Lung microvascular endothelial cell (primary cell): ENCODE results near the gene COL11A2. TPM values are rescaled to one million over a fixed set of nuclear protein-coding genes. Genes with fewer than 3 reads are reported as not detected.
"Not testable (repeated sequence)": the region's sequence is repeated elsewhere in the genome, so short reads cannot be mapped to it uniquely, and the experiment has no call there.

ENCODE experiments used
- DNase-seq, 2 donors: peaks; one replicate each; pipeline versions ENCODE4 v3.0.0 to v3.0.0-alpha.2; 2010; ENCODE audit warnings: low read depth in 2 of 2
- total RNA-seq: library from RNA; depleted of rRNA; stranded (reverse); fragments of >200 nt; gene quantifications from 2 replicates; pipeline ENCODE4 v1.2.1, GENCODE V29; 2014

COL11A2 gene
- under 0.01 and 0.20 TPM in 2 replicates for total RNA-seq

DNA sequence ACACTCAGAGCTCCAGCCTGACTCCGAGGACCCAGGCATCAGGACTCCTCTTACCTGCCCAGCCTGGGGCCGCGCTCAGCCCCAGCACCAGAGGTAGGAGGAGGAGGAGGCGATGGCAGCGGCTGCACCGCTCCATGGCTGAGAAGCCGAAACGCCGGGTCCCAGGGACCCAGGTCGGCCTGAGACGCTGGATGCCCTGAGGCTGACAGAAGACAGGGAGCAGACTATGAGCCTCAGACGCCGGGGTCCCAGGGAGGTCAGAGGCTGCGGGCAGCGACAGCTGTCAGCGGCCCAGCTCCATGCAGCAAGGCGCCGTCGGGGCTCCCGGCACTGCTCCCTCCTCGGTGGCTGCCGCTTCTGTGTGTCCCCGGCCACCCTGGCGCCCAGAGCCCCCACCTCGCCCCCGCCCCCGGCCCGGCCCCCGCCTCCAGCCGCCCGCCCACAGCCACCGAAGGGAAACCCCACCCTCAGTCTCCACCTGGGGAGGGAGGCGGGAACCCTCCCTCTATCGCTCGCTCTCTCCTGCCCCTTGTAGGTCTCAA, at the start of gene COL11A2:
Gene COL11A2, minus strand, starts transcription at position 363 of the 542 bp plus-strand sequence. Its CDS starts 227 bp downstream, at position 136.
- DNase-seq, result no peak

DNA sequence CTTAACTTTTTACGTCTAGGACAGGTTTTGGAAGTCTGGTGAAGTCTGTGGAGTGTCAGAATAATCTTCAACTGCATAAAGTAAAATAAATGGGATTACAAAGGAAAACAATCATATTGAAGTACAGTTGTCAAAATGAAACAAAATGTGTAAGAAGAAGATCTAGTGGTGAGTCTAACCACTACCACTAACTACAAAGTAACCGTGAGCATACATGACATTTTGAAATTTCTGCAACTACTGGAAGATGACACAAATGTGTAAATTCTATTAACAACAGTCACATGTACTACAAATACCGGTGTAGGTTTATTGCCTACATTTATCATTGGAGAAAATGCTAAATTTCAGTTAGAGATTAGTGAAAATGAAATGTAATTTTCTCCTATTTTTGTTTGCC, 49.7 kb upstream of the COL11A2 start:
- no peak for DNase-seq

DNA sequence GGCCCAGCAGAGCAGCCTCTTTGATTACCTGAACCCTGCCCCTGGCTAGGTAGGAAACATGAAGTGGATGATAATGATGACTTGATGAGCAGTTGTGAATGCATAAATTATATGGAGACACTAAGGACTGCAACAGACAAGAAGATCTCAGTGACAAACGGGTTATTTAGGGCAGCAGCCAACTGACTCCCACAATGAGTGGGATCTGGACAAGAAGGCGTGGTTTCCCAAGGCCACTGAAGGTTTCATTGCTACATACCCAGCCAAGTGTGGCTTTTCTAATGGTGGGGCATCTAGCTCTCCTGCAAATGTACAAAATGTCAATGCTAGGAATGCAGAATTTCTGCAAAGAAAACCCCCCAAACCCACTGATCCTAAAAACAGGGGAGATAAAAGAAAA, 45.5 kb upstream of the COL11A2 start:
- no peak for DNase-seq

DNA sequence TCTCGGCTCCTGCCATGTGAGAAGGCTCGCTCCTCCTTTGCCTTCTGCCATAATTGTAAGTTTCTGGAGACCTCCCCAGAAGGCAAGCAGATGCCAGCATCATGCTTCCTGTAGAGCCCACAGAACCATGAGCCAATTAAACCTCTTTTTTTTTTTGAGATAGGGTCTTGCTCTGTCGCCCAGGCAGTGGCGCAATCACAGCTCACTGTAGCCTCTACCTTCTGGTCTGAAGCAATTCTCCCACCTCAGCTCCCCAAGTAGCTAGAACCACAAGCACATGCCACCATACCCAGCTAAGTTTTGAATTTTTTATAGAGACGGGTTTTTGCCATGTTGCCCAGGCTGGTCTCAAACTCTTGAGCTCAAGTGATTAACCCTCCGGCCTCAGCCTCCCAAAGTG, 44.6 kb upstream of the COL11A2 start:
- DNase-seq, result no peak

DNA sequence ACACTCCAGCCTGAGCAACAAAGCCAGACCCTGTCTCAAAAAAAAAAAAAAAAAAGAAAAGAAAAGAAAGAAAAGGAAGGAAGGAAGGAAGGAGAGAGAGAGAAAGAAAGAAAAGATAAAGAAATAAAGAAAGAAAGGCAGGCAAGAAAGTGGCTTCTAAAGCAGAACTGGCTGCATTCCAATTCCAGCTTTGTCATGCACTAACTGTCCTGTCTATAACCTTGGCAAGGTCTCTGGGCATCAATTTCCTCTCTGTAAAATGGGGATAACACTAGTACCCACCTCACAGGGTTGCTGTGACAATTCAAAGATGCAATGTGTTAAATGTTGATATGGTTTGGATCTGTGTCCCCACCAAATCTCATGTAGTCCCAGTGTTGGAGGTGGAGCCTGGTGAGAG, 44.1 kb upstream of the COL11A2 start:
- DNase-seq, result no peak

DNA sequence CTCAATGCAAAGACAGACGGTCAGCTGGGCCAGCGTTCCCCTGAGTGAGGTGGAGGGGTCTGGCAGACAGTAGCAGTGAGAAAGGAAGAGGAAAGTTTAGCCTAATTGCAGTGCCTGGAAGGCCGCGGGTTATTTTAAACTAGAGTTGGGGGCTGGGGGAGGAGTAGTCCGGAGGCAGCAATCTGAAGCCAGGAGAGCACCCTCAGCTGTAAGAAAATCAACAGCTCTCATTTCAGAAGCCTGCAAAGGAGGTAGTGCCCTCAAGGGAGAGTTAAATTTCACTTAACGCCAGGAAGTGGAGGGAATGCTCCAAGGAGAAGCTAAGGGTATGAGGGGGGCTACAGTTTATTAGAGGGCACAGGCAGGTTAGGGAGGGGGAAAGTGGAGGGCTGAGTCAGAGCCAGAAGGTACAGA, 43.0 kb upstream of the COL11A2 start:
- no peak for DNase-seq

DNA sequence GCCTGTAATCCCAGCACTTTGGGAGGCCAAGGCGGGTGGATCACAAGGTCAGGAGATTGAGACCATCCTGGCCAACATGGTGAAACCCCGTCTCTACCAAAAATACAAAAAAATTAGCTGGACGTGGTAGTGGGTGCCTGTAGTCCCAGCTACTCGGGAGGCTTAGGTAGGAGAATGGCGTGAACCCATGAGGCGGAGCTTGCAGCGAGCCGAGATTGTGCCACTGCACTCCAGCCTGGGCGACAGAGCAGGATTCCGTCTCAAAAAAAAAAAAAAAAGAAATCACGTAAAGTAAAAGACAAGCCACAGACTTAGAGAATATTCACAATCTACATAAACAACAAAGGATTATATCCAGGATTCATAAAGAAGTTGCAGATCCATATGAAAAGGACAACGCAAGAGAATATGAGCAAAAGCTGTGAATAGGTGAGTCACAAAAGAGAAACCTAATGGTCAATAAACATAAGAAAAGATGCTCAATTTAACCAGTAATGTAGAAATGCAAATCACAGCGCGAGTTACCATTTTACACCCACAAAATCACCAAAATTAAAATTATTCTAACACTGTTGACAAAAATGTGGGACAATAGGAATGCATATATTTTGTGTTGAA, 34.3 kb upstream of the COL11A2 start:
- not testable (repeated sequence) for DNase-seq

DNA sequence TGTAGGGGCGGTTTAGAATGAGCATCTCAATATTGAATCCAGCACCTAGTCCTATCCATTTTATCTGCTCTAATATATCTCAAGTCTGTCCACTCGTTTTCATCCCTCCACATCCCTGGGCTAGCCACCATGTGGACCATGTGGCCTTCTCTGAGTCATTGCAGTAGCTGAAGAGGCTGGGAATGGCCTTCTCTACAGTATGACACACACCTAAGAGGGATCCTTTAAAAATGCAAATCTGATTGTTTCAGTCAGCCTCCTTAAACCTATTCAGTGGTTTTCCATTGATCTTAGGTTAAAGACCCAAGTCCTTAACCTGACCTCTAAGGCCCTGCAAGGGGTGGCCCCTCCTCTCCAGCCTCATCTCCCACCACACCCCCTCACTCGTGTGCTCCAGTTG, 25.4 kb upstream of the COL11A2 start:
- DNase-seq, result no peak

DNA sequence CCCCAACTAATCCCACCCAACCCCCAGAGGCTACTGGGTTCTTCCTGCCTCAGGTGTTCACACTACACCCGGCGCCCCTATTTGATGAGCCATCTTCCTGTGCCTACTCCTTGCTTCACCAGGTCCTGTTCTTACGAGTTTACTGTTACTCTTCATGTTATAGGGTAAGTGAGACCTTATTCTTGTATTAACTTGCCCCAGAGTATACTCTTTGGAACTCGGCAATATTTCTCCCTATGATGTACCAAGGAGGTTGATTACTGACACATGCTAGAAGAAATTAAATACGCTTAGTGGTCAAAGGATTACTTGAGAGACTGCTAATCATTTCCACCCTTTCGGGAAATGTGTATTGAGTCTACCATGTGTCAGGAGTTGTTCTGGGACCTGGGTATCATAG, 25.0 kb upstream of the COL11A2 start:
- DNase-seq, result no peak

DNA sequence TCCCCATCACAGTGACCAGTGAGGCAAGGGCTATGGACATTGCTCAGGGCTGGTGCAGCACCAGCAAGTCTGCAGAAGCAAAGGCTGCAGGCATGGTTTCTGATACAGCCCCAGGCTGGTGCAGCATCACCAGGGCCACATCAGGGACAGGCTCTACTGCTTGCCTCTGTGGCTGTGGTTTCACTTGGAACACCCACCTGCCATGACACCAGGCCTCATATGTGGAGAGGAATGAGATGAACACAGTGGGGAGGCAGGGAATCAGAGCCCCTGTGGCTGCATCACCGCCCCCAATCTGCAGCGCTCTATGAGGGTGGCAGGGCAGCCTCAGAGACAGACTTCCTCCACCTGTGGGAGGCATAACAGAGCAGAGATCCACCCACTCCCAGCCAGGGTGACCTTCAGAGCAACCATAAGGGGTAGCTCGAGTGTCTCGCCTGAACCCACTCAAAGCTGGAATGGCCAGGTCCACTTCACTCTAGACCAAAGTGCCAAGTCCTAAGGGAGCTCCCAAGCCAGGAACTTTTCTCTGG, 23.9 kb upstream of the COL11A2 start:
- DNase-seq, result no peak

DNA sequence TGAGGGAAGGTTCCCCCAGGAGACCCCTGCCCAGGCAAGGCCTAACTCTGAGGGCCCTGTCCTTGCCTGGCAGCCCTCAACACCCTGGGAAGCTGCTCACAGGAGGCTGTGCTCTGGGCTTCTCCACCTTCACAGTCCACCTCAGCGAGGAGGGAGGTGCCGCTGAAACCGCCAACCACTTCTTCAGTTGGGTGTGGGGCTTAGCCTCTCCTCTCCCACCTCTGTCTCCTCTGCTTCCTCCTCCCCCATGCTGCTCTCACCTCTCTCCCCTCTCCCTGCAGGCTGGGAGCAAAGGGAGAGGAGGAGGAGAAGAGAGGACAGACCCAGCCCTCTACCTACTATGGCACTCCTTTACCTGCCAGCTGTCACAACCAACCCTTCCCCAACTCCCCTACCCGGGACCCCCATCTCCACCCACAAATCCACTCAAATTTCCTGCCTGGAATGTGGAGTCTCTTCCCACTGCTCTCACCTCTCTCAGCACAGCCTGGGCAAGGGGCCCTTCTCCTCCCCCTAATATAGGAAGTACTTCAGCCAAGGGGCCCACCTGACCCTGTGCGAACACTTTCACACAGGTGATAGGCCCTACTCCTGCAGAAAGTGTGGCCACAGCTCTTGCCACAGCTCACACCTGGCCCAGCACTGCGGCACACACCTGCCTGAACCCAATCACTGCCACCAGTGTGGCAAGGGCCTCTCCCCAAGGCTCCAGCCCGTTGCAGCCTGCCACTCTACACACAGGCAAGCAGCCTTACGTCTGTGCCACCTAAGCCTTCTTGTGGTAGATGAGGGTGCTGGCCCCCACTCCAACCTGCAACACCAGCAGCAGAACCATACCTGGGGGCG, 23.2 kb upstream of the COL11A2 start:
- no peak for DNase-seq

DNA sequence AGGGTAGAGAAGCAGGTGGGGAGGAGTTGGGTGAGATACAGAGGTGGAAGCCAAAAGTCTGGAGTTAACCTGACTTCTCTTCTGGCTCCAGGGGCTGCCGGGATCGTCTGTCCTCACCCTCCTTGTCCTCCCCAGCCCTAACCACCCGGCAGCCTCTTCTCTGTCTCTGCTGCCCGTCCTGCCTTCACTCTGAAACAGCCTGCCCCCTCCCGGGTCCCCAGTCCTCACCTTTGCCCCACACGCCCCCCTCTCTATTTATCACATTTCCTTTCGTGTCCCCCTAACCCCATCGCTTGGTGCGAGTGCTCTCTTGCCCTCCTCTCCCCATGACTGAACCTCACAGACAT, 21.7 kb upstream of the COL11A2 start:
- no peak for DNase-seq

DNA sequence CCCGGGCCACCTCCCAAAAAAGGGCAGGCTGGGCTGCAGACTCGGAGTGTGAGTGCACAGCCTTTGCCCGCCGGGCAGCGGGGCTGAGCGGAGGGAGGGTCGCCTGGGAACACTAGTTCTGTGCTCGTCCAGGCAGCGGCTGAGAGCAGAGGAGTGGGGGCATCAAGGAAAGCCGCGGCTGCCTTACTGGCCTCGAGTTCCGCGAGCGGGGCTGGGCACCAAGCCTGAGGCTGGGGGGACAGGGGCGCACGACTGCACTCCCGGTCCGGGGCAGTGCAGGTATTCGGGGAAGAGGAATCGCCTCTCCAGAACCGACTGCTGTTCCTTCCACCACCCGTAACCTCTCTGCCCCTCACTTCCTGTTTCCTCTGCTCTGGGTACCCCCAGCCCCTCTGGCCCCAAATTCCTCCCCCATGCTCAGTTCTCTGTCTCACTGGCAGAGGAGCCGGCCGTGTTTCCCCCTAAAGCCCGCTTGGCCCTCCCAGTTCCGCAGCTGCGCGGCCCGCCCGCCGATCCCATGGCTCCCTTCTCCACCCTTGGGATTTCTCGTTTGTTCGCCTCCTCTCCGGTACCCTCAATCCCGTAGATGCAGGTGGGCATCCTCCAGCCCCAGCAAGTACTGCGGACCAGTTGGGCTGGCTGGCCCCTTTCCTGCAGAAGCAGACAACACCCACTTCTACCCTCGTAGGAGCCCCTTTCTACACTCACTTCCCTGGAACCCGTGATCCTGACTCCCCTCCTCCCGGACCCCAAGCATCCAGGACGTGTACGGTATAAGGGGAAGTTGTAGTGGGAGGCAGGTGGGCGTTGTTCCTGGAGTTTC, 21.1 kb upstream of the COL11A2 start:
- DNase-seq, result peak in 1 of 2 donors; percentile 20

DNA sequence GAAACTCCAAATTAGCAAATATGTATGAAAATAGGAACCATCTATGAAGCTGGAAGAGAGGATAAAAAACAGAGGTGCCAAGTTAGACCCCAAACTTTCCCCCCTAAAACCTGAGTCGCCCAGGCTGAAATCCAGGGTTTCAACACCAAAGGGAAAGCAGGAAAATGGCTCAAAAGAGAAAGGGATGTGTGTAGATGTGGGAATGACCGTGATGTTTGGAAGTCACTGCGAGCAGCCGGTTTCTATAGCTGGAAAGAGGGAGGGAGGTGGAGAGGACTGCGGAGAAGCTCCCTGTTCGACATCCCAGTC, 20.5 kb upstream of the COL11A2 start:
- peak in 1 of 2 donors; percentile 27 for DNase-seq

DNA sequence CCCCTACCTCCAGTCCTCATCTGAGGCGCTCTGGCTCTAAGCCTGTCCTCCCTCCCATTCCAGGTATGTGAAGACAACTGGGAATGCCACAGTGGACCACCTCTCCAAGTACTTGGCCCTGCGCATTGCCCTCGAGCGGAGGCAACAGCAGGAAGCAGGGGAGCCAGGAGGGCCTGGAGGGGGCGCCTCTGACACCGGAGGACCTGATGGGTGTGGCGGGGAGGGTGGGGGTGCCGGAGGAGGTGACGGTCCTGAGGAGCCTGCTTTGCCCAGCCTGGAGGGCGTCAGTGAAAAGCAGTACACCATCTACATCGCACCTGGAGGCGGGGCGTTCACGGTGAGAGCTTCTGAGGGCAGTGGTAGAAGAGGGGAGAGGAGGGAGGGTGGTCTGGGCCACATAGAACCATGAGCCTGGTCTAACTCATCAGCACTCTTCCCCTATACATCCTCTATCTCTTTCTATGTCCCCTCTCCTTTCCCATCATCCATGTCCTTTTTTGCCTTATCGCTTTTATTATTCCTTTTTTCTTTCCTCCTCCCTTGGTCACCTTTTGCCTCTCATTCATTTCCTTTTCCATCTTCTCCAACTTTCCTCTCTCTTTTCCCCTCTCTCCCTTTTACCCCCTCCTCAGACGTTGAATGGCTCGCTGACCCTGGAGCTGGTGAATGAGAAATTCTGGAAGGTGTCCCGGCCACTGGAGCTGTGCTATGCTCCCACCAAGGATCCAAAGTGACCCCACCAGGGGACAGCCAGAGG, 19.6 kb upstream of the COL11A2 start:
- no peak for DNase-seq

DNA sequence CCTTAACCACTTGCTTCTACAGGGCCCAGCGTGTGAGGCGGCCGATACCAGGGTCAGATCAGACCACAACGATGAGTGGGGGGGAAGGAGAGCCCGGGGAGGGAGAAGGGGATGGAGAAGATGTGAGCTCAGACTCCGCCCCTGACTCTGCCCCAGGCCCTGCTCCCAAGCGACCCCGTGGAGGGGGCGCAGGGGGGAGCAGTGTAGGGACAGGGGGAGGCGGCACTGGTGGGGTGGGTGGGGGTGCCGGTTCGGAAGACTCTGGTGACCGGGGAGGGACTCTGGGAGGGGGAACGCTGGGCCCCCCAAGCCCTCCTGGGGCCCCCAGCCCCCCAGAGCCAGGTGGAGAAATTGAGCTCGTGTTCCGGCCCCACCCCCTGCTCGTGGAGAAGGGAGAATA, 18.9 kb upstream of the COL11A2 start:
- DNase-seq, result no peak

DNA sequence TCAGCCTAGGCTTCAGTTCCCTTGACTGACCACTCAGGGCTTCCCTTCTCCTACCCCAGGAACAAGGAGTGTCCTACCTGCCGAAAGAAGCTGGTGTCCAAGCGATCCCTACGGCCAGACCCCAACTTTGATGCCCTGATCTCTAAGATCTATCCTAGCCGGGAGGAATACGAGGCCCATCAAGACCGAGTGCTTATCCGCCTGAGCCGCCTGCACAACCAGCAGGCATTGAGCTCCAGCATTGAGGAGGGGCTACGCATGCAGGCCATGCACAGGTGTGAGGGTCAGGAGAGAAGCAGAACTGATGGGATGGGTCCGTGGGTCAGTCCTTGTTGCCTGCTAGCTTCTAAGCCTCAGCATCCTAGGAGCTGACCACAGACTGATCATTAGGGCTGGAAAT, 17.6 kb upstream of the COL11A2 start:
- no peak for DNase-seq

DNA sequence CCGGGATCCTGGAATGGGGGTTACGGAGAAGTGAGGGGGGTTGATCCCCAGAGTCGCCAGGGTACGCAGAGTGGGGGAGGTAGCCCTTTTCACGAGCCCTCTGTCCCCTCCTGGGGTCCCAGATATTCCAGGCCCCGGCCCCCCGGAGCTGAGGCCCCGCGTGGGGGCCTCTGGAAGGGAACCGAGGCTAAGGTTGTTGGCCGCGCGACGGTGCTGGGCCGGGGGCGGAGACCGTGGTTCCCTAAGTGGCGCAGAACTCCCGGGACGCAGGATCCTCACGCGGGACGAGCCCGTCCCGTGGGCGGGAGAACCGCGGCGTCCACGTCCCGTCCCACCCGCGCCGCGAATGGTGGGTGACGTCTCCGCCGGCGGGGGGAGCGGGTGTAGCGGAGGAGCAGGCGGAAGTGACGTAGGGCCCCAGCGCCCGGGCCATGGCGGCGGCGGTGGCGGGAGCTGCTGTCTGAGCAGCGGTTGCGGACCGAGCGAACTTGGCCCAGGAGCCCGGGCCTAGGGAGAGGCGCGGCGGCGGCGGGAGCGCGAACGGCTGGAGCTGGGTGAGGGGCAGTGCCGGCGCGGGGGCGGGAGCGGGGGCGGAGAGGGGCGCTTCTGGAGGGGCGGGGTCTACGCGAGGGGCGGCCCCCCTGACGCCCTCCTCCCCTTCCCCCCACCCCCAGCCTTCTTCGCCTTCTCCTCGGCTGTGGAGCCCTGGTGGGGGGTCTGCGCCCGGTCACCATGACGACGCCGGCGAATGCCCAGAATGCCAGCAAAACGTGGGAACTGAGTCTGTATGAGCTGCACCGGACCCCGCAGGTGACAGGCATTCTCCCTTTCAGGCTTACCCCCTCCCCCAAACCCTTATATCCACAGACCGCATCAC, 16.1 kb upstream of the COL11A2 start, which contains the start of gene RING1:
Gene RING1, plus strand, starts transcription at position 410 of the 877 bp plus-strand sequence. Its CDS starts 323 bp downstream, at position 733.
- DNase-seq, result peak; percentile 80 to 86

DNA sequence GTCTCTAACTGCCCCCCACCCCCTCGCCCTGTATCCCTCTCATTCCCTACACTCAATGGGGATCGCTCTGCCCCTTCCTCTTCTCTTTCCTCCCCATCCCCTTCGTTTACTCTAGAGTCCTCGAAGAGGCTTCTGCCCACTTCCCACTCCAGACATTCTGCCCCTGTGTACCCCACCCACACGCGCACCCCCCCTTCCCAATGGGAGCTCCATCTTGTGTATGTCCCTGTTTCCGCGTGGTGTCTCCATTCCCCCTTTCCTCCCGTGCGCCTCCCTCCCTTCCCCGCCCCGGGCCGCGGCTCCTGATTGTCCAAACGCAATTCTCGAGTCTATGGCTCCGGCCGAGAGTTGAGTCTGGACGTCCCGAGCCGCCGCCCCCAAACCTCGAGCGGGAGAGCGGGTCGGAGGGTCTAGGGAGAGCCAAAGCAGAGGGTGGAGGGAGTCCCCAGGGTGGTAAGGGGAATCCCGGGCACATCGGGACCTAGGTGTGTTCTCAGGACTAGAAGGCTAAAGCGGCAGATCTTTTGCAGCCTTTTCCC, 15.4 kb upstream of the COL11A2 start:
- DNase-seq, result peak; percentile 55 to 59
